ENCODE results near the gene ATG9A. TPM values are rescaled to one million over a fixed set of nuclear protein-coding genes. Genes with fewer than 3 reads are reported as not detected.

ATG9A gene
- total and polyA plus RNA-seq, 2 of the 8 experiments (the other 6 are each of a cell fraction or from before 2014, with no cell fraction given): 43.6 to 66.8 TPM

GRCh38 chr2:219221957-219222518 lies 7.4 kb downstream of the ATG9A start:
- POLR2A ChIA-PET (ENCODE audit: partially characterized antibody): interaction anchor here (2.0 to 14.0 kb wide), 4 partner anchors 12 to 26 kb away, joined by 8 to 190 read pairs (median 56); partner anchors contain the start of genes GLB1L, STK16, TUBA4A and TUBA4B
- TF ChIP-seq ASH2L (IDR thresholded peaks at IDR 0.05; ENCODE audit: low read length) (no peak), POLR2A (IDR thresholded peaks at IDR 0.05; ENCODE audit: control extremely low read depth in 1 of 2, low read depth in 2 of 2, low read length in 2 of 2) (no peak), SIRT6 (IDR thresholded peaks at IDR 0.05; ENCODE audit: low read length) (no peak), RXRA (IDR thresholded peaks at IDR 0.05; ENCODE audit: insufficient read depth, low read depth, low read length) (no peak), BACH1 (IDR thresholded peaks at IDR 0.05; ENCODE audit: low read length) (no peak), YY1 (IDR thresholded peaks at IDR 0.05; ENCODE audit: low read depth, low read length) (no peak), KDM1A (IDR thresholded peaks at IDR 0.05; ENCODE audit: borderline replicate concordance, low read length) (no peak), MAFK (IDR thresholded peaks at IDR 0.05; ENCODE audit: low read depth, low read length) (no peak), NRF1 (IDR thresholded peaks at IDR 0.05; ENCODE audit: low read depth, low read length) (no peak), CREB1 (IDR thresholded peaks at IDR 0.05) (no peak), PHF8 (conservative IDR thresholded peaks at IDR 0.05; ENCODE audit: low read depth, low read length) (no peak), POU5F1 (IDR thresholded peaks at IDR 0.05; ENCODE audit: low read depth, low read length) (no peak), FOSL1 (IDR thresholded peaks at IDR 0.05; ENCODE audit: insufficient read depth, low read depth, low read length) (no peak), SIX5 (IDR thresholded peaks at IDR 0.05; ENCODE audit: low read depth, low read length) (no peak)
- TF ChIP-seq, protein P1, sequence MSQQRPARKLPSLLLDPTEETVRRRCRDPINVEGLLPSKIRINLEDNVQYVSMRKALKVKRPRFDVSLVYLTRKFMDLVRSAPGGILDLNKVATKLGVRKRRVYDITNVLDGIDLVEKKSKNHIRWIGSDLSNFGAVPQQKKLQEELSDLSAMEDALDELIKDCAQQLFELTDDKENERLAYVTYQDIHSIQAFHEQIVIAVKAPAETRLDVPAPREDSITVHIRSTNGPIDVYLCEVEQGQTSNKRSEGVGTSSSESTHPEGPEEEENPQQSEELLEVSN (IDR thresholded peaks at IDR 0.05): no peak

More at GRCh38 chr2:219221957-219222518, 7.4 kb downstream of the ATG9A start:
- CTCF ChIA-PET (ENCODE audit: partially characterized antibody): interaction anchor here (0.6 to 2.2 kb wide), 4 partner anchors 47 to 77 kb away, joined by 3 to 8 read pairs (median 4); no protein-coding TSS in a partner anchor
- H4K20me1 ChIP-seq (replicated peaks in 1 of 2; ENCODE audit: control insufficient read depth in 1 of 2, insufficient read depth in 2 of 2, low read length in 2 of 2): peaks cover 0 to 7% of the 10 kb centered on the region in 2 experiments
- 95% methylated on average over 14 of the region's 16 CpGs; no CpG with 5 or more reads in 1 of the 2 experiments for WGBS, 2 experiments (ENCODE audit: extremely low coverage in 1 of 2, insufficient coverage in 1 of 2, insufficient read length in 1 of 2, insufficient replicate concordance in 2 of 2, low coverage in 1 of 2, low lambda C conversion rate in 2 of 2, missing lambda C conversion rate in 1 of 2)
- H3K79me2 ChIP-seq (ENCODE audit: control insufficient read depth in 1 of 2, insufficient read depth in 2 of 2, low read length in 2 of 2): no peaks in the 10 kb centered on the region
- H3K27me3 ChIP-seq (replicated peaks in 1 of 4; ENCODE audit: control insufficient read depth in 3 of 4, extremely low read depth in 1 of 4, insufficient read depth in 3 of 4, low read length in 3 of 4): no peaks in the 10 kb centered on the region; a peak in 2 of 7 replicates
- no peak overlapping the region for H2BK15ac ChIP-seq (ENCODE audit: low read length)
- no peak overlapping the region for H2BK120ac ChIP-seq (replicated peaks; ENCODE audit: low read depth, low read length)
- no peak for DNase-seq (ENCODE audit: low read depth in 1 of 2, low spot score in 2 of 2)
- H4K91ac ChIP-seq (replicated peaks; ENCODE audit: insufficient read length, low read length): no peak overlapping the region
- H2BK12ac ChIP-seq (ENCODE audit: low read depth, low read length): no peak overlapping the region
- H3K23ac ChIP-seq (ENCODE audit: insufficient read length): no peak overlapping the region
- H2AK5ac ChIP-seq (ENCODE audit: low read depth, low read length): no peak overlapping the region
- no peak overlapping the region for H4K8ac ChIP-seq (ENCODE audit: extremely low read depth, insufficient read depth, low read length)
- no peak overlapping the region for H3K4me2 ChIP-seq (ENCODE audit: insufficient read depth in 1 of 2, low read depth in 2 of 2, low read length in 2 of 2)
- H2BK20ac ChIP-seq (ENCODE audit: low read length): no peak overlapping the region
- no peak overlapping the region for H3K4me3 ChIP-seq (ENCODE audit: extremely low read depth in 1 of 4, insufficient read depth in 2 of 4, low read depth in 3 of 4, low read length in 4 of 4)
- H3K79me1 ChIP-seq (ENCODE audit: low read depth, low read length): no peaks in the 10 kb centered on the region; the same call in 1 of the 2 replicates
- no peak overlapping the region for H3K14ac ChIP-seq (ENCODE audit: insufficient read length)
- no peak overlapping the region for H3K56ac ChIP-seq (replicated peaks; ENCODE audit: insufficient read length, low read depth, low read length)
- no peak for FAIRE-seq
- no peak overlapping the region for H2BK5ac ChIP-seq (ENCODE audit: low read depth, low read length)
- H3K18ac ChIP-seq (ENCODE audit: extremely low read depth, low read length): no peak overlapping the region
- peaks cover 14% of the 10 kb centered on the region for H3K23me2 ChIP-seq (ENCODE audit: low read depth, low read length)
- H4K5ac ChIP-seq (ENCODE audit: insufficient read length, low read depth, low read length): no peak overlapping the region
- H3K36me3 ChIP-seq (ENCODE audit: control insufficient read depth in 2 of 4, insufficient read depth in 4 of 4, low read length in 3 of 4): peaks cover 10 to 49% (median 35%) of the 10 kb centered on the region in 4 experiments; a peak in 6 of 8 replicates
- H2AFZ ChIP-seq (ENCODE audit: low read length): no peak overlapping the region
- no peak overlapping the region for H3K27ac ChIP-seq (ENCODE audit: low read depth, low read length)
- H3K4me1 ChIP-seq (replicated peaks in 1 of 4; ENCODE audit: control insufficient read depth in 3 of 4, insufficient read depth in 4 of 4, low read length in 3 of 4): peaks cover 0 to 9% (median 6%) of the 10 kb centered on the region in 4 experiments; a peak in 3 of 7 replicates
- H3K9ac ChIP-seq (replicated peaks in 1 of 4; ENCODE audit: extremely low read depth in 1 of 4, low read depth in 3 of 4, low read length in 3 of 4): no peak overlapping the region
- H3K9me3 ChIP-seq (ENCODE audit: insufficient read depth in 2 of 2, low read depth in 1 of 2, low read length in 1 of 2): no peaks in the 10 kb centered on the region
- no peak overlapping the region for H3K4ac ChIP-seq (replicated peaks; ENCODE audit: insufficient read length, low read depth, low read length)
